HEK293T (cell line): ENCODE results near the gene CPED1.

Source experiments
- ARNT ChIP-seq: fragments of 450-650 bp; IDR thresholded peaks from 2 replicates; pipeline ENCODE4 v1.6.1; 2017; ENCODE audit warnings: mild to moderate bottlenecking
- BHLHE40 ChIP-seq: fragments of 450-650 bp; IDR thresholded peaks from 2 replicates; pipeline ENCODE4 v1.6.1; 2016; ENCODE audit warnings: mild to moderate bottlenecking, moderate library complexity, borderline replicate concordance
- CTBP1 ChIP-seq: fragments of 450-650 bp; IDR thresholded peaks from 2 replicates; pipeline ENCODE4 v1.6.1; 2016; ENCODE audit warnings: borderline replicate concordance
- FOXA1 ChIP-seq: fragments of 450-650 bp; IDR thresholded peaks from 2 replicates; pipeline ENCODE4 v1.6.1; 2016; ENCODE audit warnings: mild to moderate bottlenecking
- FOXK2 ChIP-seq: fragments of 450-650 bp; IDR thresholded peaks from 2 replicates; pipeline ENCODE4 v1.6.1; 2016; ENCODE audit warnings: mild to moderate bottlenecking
- L3MBTL2 ChIP-seq: fragments of 450-650 bp; conservative IDR thresholded peaks from 2 replicates; pipeline ENCODE4 v1.6.1; 2016; ENCODE audit warnings: mild to moderate bottlenecking
- SP1 ChIP-seq: fragments of 450-650 bp; IDR thresholded peaks from 2 replicates; pipeline ENCODE4 v1.6.1; 2017
- SUZ12 ChIP-seq: fragments of 450-650 bp; IDR thresholded peaks from 2 replicates; pipeline ENCODE4 v1.6.1; 2016; ENCODE audit warnings: mild to moderate bottlenecking
- TARDBP ChIP-seq: fragments of 450-650 bp; IDR thresholded peaks from 2 replicates; pipeline ENCODE4 v1.6.1; 2016
- ZNF384 ChIP-seq: fragments of 450-650 bp; IDR thresholded peaks from 2 replicates; pipeline ENCODE4 v1.6.1; 2016

DNA sequence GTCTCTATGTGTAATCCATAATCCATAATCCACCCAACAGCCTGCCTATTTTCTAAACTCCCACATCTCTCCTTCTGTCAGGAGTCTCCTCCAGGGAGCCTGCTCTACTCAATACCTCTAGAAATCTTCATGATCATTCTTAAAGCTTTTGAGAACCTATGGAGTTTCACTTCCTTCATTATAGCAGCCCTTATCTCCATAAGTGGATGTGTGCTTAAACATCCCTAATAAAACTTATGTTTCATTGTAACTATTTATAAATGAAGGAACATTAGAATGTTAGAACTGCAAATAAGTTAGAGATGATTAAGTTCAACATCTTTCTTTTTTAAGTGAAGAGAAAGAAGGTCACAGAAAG, 8.5 kb downstream of the CPED1 start:
- TF ChIP-seq SUZ12 (no peak), SP1 (no peak), CTBP1 (no peak), ARNT (no peak), BHLHE40 (no peak), TARDBP (no peak), FOXA1 (no peak), FOXK2 (no peak), L3MBTL2 (no peak), ZNF384 (no peak)
